ENCODE results near the gene KRTAP3-3. TPM values are rescaled to one million over a fixed set of nuclear protein-coding genes. Genes with fewer than 3 reads are reported as not detected.

KRTAP3-3 gene
- total RNA-seq, 1 donor from 2014 or later = not detected

DNA sequence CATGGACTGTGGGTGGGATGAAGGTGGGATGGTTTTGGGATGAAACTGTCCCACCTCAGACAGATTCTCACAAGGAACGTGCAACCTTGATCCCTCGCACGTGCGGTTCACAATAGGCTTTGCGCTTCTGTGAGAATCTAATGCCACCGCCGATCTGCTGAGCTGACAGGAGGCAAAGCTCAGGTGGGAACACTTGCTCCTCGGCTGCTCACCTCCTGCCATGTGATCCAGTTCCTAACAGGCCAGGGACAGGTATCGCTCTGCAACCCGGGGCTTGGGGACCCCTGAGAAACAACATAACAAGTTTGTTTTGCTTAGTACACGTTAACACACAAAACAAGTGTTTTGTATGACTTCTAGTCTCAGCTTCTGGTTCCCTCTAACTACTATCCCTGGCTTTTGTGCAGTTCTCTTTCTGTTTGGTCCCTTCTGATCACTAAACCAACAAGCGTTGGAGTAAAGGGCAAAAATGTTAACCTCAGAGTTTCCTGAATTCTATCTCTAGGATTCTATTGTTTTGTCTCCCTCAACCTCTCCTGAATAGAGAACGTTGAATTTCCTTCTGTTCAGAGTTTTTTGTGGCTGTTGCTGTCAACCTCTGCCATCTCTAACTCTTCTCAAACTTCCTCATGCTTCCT lies 22.7 kb upstream of the KRTAP3-3 start:
- intact Hi-C loops (cut with DNase I) = no loop called here
- Histone ChIP-seq H3K4me3 (no peak overlapping the region), H3K27ac (no peak overlapping the region), H3K36me3 (no peaks in the 10 kb centered on the region), H3K9me3 (no peaks in the 10 kb centered on the region), H3K4me1 (no peaks in the 10 kb centered on the region), H3K27me3 (no peaks in the 10 kb centered on the region)
- TF ChIP-seq, protein P1, sequence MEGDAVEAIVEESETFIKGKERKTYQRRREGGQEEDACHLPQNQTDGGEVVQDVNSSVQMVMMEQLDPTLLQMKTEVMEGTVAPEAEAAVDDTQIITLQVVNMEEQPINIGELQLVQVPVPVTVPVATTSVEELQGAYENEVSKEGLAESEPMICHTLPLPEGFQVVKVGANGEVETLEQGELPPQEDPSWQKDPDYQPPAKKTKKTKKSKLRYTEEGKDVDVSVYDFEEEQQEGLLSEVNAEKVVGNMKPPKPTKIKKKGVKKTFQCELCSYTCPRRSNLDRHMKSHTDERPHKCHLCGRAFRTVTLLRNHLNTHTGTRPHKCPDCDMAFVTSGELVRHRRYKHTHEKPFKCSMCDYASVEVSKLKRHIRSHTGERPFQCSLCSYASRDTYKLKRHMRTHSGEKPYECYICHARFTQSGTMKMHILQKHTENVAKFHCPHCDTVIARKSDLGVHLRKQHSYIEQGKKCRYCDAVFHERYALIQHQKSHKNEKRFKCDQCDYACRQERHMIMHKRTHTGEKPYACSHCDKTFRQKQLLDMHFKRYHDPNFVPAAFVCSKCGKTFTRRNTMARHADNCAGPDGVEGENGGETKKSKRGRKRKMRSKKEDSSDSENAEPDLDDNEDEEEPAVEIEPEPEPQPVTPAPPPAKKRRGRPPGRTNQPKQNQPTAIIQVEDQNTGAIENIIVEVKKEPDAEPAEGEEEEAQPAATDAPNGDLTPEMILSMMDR (IDR thresholded peaks at IDR 0.05) = no peak
- no peak for DNase-seq (ENCODE audit: low spot score in 2 of 2)

DNA sequence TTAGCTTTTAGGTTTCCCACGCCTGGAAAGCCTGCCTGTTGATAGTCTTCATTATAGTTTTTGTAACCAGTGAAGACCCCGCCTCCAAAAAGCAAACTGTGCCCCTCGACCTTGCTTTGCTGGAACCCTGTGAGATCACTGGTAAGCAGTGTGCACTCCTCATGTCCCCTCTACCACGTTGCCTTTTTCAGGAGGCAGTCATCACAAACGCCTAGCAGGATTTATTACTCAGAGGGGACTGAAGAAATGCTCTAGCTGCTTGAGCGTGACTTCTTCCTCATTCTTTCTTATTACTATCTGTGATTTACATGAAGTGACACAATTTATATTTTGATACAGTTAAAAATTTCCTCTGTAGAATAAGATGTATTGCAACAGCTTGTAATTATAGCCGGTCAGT lies 21.5 kb upstream of the KRTAP3-3 start:
- H3K27ac ChIP-seq = no peak overlapping the region
- no peaks in the 10 kb centered on the region for H3K4me1 ChIP-seq
- no peaks in the 10 kb centered on the region for H3K9me3 ChIP-seq
- DNase-seq (ENCODE audit: low spot score in 2 of 2) = no peak
- intact Hi-C loops (cut with DNase I) = no loop called here
- TF ChIP-seq, protein P1 (IDR thresholded peaks at IDR 0.05) = no peak
- H3K4me3 ChIP-seq = no peak overlapping the region
- no peaks in the 10 kb centered on the region for H3K27me3 ChIP-seq
- H3K36me3 ChIP-seq = no peaks in the 10 kb centered on the region

DNA sequence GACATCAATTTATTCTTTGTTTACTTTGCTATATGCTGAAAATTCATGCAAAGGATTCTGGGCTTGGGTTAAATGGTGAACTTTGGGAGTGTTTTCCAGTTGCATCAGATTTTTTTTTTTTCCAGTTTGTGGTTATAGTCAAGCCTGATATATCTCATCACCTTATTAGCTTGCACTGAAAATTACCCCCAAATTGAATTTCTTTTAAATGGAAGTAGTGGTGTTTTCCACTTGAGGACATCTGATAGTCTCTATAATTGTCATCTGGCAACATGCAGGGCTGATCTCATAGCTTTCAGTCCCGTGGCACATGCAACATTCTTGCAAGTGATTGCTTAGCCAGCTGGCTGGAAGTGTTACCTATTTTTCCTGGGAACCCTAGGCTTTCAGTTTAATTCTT lies 19.6 kb upstream of the KRTAP3-3 start:
- H3K27ac ChIP-seq = no peak overlapping the region
- H3K9me3 ChIP-seq = no peaks in the 10 kb centered on the region
- TF ChIP-seq, protein P1 (IDR thresholded peaks at IDR 0.05) = no peak
- no peaks in the 10 kb centered on the region for H3K4me1 ChIP-seq
- H3K27me3 ChIP-seq = no peaks in the 10 kb centered on the region
- H3K4me3 ChIP-seq = no peak overlapping the region
- no peaks in the 10 kb centered on the region for H3K36me3 ChIP-seq
- DNase-seq (ENCODE audit: low spot score in 2 of 2) = no peak
- intact Hi-C loops (cut with DNase I) = no loop called here

DNA sequence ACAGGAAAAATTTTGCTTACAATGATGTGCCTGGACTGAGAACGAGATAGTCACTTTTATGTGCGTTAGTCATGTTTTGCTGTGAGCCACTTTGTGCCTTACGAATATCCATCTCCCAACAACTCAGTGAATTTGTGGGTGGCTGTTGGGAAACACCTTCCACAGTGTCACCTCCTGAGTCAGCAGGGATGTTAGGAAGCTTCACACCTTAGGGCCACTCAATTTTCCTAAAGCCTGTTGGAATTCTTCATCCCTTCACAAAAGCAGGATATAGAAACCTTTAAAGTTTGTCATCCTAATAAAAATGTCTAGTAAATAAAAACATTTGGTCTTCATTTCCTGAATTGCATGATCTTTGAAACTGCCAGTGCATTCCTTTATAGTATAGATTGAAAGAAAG lies 19.2 kb upstream of the KRTAP3-3 start:
- H3K4me3 ChIP-seq = no peak overlapping the region
- H3K27ac ChIP-seq = no peak overlapping the region
- no peak for DNase-seq (ENCODE audit: low spot score in 2 of 2)
- H3K27me3 ChIP-seq = no peaks in the 10 kb centered on the region
- H3K9me3 ChIP-seq = no peaks in the 10 kb centered on the region
- H3K36me3 ChIP-seq = no peaks in the 10 kb centered on the region
- no peaks in the 10 kb centered on the region for H3K4me1 ChIP-seq
- TF ChIP-seq, protein P1 (IDR thresholded peaks at IDR 0.05) = no peak
- intact Hi-C loops (cut with DNase I) = no loop called here

DNA sequence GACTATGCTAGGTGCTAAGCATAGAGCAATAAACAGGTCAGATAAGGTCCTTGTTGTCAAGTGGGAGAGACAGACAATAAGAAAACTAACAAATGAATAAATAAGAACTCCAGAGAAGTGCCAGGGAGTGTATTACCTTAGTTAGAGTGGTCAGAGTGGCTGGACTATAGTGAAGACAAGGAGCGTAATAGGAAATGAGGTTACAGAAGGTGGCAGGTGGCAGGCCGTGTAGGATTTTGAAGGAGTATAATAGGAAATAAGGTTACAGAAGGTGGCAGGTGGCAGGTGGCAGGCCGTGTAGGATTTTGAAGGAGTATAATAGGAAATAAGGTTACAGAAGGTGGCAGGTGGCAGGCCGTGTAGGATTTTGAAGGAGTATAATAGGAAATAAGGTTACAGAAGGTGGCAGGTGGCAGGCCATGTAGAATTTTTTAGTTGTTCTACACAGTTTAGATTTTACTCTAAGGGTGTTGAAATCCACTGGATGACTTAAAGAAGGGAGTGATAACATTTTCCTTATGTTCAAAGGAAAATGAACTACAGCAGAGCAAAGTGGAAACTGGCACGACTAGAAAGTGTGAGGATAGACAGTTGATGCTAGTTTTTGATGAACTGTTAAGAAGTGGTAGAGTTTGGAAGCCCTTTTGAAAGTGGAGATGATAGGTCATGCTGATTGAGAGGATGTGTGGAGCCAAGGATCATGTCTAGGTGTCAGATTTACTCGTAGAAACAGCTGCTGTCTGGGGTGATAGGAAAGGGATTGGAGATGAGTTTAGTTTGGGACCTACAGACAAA lies 18.6 kb upstream of the KRTAP3-3 start:
- DNase-seq (ENCODE audit: low spot score in 2 of 2) = no peak
- no peaks in the 10 kb centered on the region for H3K36me3 ChIP-seq
- H3K4me1 ChIP-seq = no peaks in the 10 kb centered on the region
- no peaks in the 10 kb centered on the region for H3K9me3 ChIP-seq
- H3K4me3 ChIP-seq = no peak overlapping the region
- TF ChIP-seq, protein P1 (IDR thresholded peaks at IDR 0.05) = no peak
- intact Hi-C loops (cut with DNase I) = no loop called here
- no peaks in the 10 kb centered on the region for H3K27me3 ChIP-seq
- H3K27ac ChIP-seq = no peak overlapping the region

Data from ascending aorta (tissue), 2 donors.